ENCODE results near the gene MEX3D. TPM values are rescaled to one million over a fixed set of nuclear protein-coding genes. Genes with fewer than 3 reads are reported as not detected.
A peak's percentile ranks its signal among the peaks of the same experiment; 100 is the strongest.

The MEX3D gene
- total and polyA plus RNA-seq, 9 donors: 7.3 to 54.4 (median 34.8) TPM

- Histone ChIP-seq H3K4me1 (ENCODE audit: insufficient read depth) (peaks cover 2% of the 10 kb centered on the region), H3K36me3 (no peaks in the 10 kb centered on the region), H3K27ac (no peak overlapping the region), H3K27me3 (peaks cover 3% of the 10 kb centered on the region), H3K4me3 (no peak overlapping the region), H3K9me3 (no peaks in the 10 kb centered on the region)
- TF ChIP-seq CTCF (IDR thresholded peaks at IDR 0.05): no peak
- TF ChIP-seq POLR2A (IDR thresholded peaks at IDR 0.05): no peak
- TF ChIP-seq EP300 (IDR thresholded peaks at IDR 0.05): no peak
- intact Hi-C loops (cut with DNase I): no loop called here
- peak in 3 of 5 donors; percentile 16 to 49 (median 31) for DNase-seq
- WGBS, 3 donors: 82 to 87% (median 83%) methylated on average over 44 to 45 of the region's 45 CpGs
Measured at GRCh38 chr19:1505991-1506881, 61.9 kb downstream of the MEX3D start.

DNA sequence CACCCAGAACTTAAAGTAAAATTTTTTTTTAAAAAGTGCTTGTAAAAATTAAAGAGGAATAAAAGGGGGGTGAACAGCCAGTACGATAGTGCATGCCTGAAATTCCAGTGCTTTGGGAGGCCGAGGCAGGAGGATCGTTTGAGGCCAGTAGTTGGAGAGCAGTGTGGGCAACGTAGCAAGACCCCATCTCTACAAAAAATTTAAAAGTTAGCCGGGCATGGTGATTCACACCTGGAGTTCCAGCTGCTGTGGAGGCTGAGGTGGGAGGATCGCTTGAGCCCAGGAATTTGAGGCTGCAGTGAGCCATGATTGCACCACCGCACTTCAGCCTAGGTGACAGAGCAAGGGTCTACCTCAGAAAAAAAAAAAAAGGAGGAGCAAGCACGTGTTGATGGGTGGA, 63.1 kb downstream of the MEX3D start:
- H3K9me3 ChIP-seq: no peaks in the 10 kb centered on the region
- no peaks in the 10 kb centered on the region for H3K36me3 ChIP-seq
- no peak for TF ChIP-seq POLR2A (IDR thresholded peaks at IDR 0.05)
- no peak for TF ChIP-seq EP300 (IDR thresholded peaks at IDR 0.05)
- TF ChIP-seq CTCF (IDR thresholded peaks at IDR 0.05): no peak
- H3K27ac ChIP-seq: no peak overlapping the region
- H3K4me3 ChIP-seq: no peak overlapping the region
- WGBS, 3 donors: 50 to 67% (median 58%) methylated on average over 8 of the region's 8 CpGs
- intact Hi-C loops (cut with DNase I): no loop called here
- no peak for DNase-seq
- peaks cover 3% of the 10 kb centered on the region for H3K27me3 ChIP-seq
- H3K4me1 ChIP-seq (ENCODE audit: insufficient read depth): peaks cover 2% of the 10 kb centered on the region

Small RNAs within 50 kb of the gene (small RNA-seq; reads per million reads assigned to genes)
- gene AC005943.2 (not detected), gene RN7SL477P (not detected), gene RNU6-1223P (not detected)

Other genes with a start within 250 kb of the MEX3D start
- 100 to 1,000 TPM in 1 of 7 donors, 10 to 100 TPM in 6; 65.6 to 112 (median 79.9) TPM for gene NDUFS7, start 184.4 kb downstream of the MEX3D start, total RNA-seq
- 10 to 100 TPM in 1 of 2 donors, under 1 TPM in 1; 0.72 to 96.2 TPM for gene NDUFS7, start 184.4 kb downstream of the MEX3D start, polyA plus RNA-seq
- 10 to 100 TPM in 6 of 7 donors, 1 to 10 TPM in 1; 8.3 to 34.1 (median 20.1) TPM for gene GAMT, start 166.8 kb downstream of the MEX3D start, total RNA-seq
- gene GAMT, start 166.8 kb downstream of the MEX3D start, polyA plus RNA-seq: 10 to 100 TPM in 1 of 2 donors, 1 to 10 TPM in 1; 8.0 to 13.8 TPM
- 100 to 1,000 TPM in 1 of 7 donors, 10 to 100 TPM in 6; 35.4 to 113 (median 79.5) TPM for gene DAZAP1, start 160.7 kb downstream of the MEX3D start, total RNA-seq
- gene DAZAP1, start 160.7 kb downstream of the MEX3D start, polyA plus RNA-seq: 10 to 100 TPM; 29.6 to 58.5 TPM
- 1,000 to 10,000 TPM; 1,643 to 7,253 (median 2,328) TPM for gene RPS15, start 129.9 kb downstream of the MEX3D start, total RNA-seq
- 1,000 to 10,000 TPM in 1 of 2 donors, 100 to 1,000 TPM in 1; 174 to 5,234 TPM for gene RPS15, start 129.9 kb downstream of the MEX3D start, polyA plus RNA-seq
- under 1 TPM; under 0.01 to 0.28 (median 0.12) TPM for gene APC2, start 118.2 kb downstream of the MEX3D start, total RNA-seq
- under 1 TPM in 1 of 2 donors, not detected in 1; 0.02 TPM for gene APC2, start 118.2 kb downstream of the MEX3D start, polyA plus RNA-seq
- gene C19orf25, start 89.1 kb downstream of the MEX3D start, total RNA-seq: 10 to 100 TPM; 15.3 to 25.8 (median 22.2) TPM
- gene C19orf25, start 89.1 kb downstream of the MEX3D start, polyA plus RNA-seq: 10 to 100 TPM in 1 of 2 donors, 1 to 10 TPM in 1; 1.1 to 26.3 TPM
- gene PCSK4, start 78.0 kb downstream of the MEX3D start, total RNA-seq: 1 to 10 TPM in 6 of 7 donors, under 1 TPM in 1; 0.83 to 9.4 (median 1.9) TPM
- gene PCSK4, start 78.0 kb downstream of the MEX3D start, polyA plus RNA-seq: 1 to 10 TPM in 1 of 2 donors, not detected in 1; 2.9 TPM
- 10 to 100 TPM in 2 of 7 donors, 1 to 10 TPM in 5; 2.9 to 13.0 (median 7.2) TPM for gene REEP6, start 77.1 kb downstream of the MEX3D start, total RNA-seq
- gene REEP6, start 77.1 kb downstream of the MEX3D start, polyA plus RNA-seq: 1 to 10 TPM; 9.2 to 9.7 TPM
- gene ADAMTSL5, start 55.3 kb downstream of the MEX3D start, total RNA-seq: 1 to 10 TPM in 4 of 7 donors, under 1 TPM in 2, not detected in 1; 0.42 to 7.5 (median 2.0) TPM
- 1 to 10 TPM in 1 of 2 donors, under 1 TPM in 1; 0.19 to 4.9 TPM for gene ADAMTSL5, start 55.3 kb downstream of the MEX3D start, polyA plus RNA-seq
- 1 to 10 TPM in 2 of 7 donors, under 1 TPM in 1, not detected in 4; 0.11 to 1.1 (median 1.1) TPM for gene PLK5, start 44.2 kb downstream of the MEX3D start, total RNA-seq
- gene PLK5, start 44.2 kb downstream of the MEX3D start, polyA plus RNA-seq: under 1 TPM in 1 of 2 donors, not detected in 1; 0.23 TPM
- 10 to 100 TPM; 53.3 to 94.7 (median 74.4) TPM for gene MBD3, start 24.5 kb upstream of the MEX3D start, total RNA-seq
- 10 to 100 TPM in 1 of 2 donors, 1 to 10 TPM in 1; 2.1 to 74.3 TPM for gene MBD3, start 24.5 kb upstream of the MEX3D start, polyA plus RNA-seq
- 100 to 1,000 TPM in 3 of 7 donors, 10 to 100 TPM in 4; 39.5 to 132 (median 98.2) TPM for gene UQCR11, start 37.1 kb upstream of the MEX3D start, total RNA-seq
- 10 to 100 TPM; 66.9 to 87.9 TPM for gene UQCR11, start 37.1 kb upstream of the MEX3D start, polyA plus RNA-seq
- 10 to 100 TPM; 28.0 to 85.3 (median 76.6) TPM for gene TCF3, start 84.3 kb upstream of the MEX3D start, total RNA-seq
- gene TCF3, start 84.3 kb upstream of the MEX3D start, polyA plus RNA-seq: 10 to 100 TPM; 17.0 to 56.9 TPM
- under 1 TPM in 1 of 7 donors, not detected in 6; 0.05 TPM for gene ONECUT3, start 185.2 kb upstream of the MEX3D start, total RNA-seq
- not detected for gene ONECUT3, start 185.2 kb upstream of the MEX3D start, polyA plus RNA-seq
- gene ATP8B3, start 244.0 kb upstream of the MEX3D start, total RNA-seq: 1 to 10 TPM in 5 of 7 donors, under 1 TPM in 2; 0.72 to 3.2 (median 2.1) TPM
- gene ATP8B3, start 244.0 kb upstream of the MEX3D start, polyA plus RNA-seq: 1 to 10 TPM in 1 of 2 donors, under 1 TPM in 1; 0.91 to 1.5 TPM

Measured in ovary (tissue), 9 donors.